Breast epithelium (tissue), 4 donors: ENCODE results near the gene SYCP2L. TPM values are rescaled to one million over a fixed set of nuclear protein-coding genes. Genes with fewer than 3 reads are reported as not detected.

Experiments
- DNase-seq, 2 donors: peaks; one replicate each; pipeline ENCODE4 v3.0.0-alpha.2; 2019; ENCODE audit warnings: low spot score in 2 of 2
- H3K27ac ChIP-seq, 2 donors: fragments of 200-600 bp; sonication (generic) in 1 of 2; one replicate each; pipeline ENCODE4 v1.5.1; 2016 to 2019; ENCODE audit warnings: mild to moderate bottlenecking in 1 of 2
- H3K27me3 ChIP-seq, 2 donors: fragments of 200-600 bp; sonication (generic) in 1 of 2; one replicate each; pipeline versions ENCODE4 v1.5.1 to v1.6.0; 2017 to 2019; ENCODE audit warnings: control low read depth in 1 of 2, mild to moderate bottlenecking in 1 of 2
- H3K36me3 ChIP-seq: fragments of 200-600 bp; one replicate; pipeline ENCODE4 v1.5.1; 2019
- H3K4me1 ChIP-seq, 2 donors: fragments of 200-600 bp; sonication (generic); one replicate each; pipeline ENCODE4 v1.5.1; 2016 to 2019; ENCODE audit warnings: control low read depth in 1 of 2
- H3K4me3 ChIP-seq, 3 donors: fragments of 200-600 bp; sonication (generic); 1 replicate in 2 of 3; 2 replicates in 1 of 3; pipeline ENCODE4 v1.5.1; 2016 to 2019; ENCODE audit warnings: mild to moderate bottlenecking in 3 of 3, moderate library complexity in 2 of 3
- H3K9me3 ChIP-seq, 2 donors: fragments of 200-600 bp; sonication (generic) in 1 of 2; one replicate each; pipeline ENCODE4 v1.5.1; 2016 to 2019; ENCODE audit warnings: control low read depth in 1 of 2
- POLR2A ChIP-seq: fragments of 450-650 bp; IDR thresholded peaks from one replicate; pipeline ENCODE4 v1.6.1; 2016; ENCODE audit warnings: antibody characterized with exemption, mild to moderate bottlenecking, moderate library complexity
- POLR2AphosphoS5 ChIP-seq, 3 donors: sonication (generic); formaldehyde crosslinking; IDR thresholded peaks; one replicate each; pipeline ENCODE4 v1.6.1; 2017; ENCODE audit warnings: antibody characterized with exemption in 3 of 3
- intact Hi-C: fragments of 100-400 bp; cut with DNase I; formaldehyde crosslinking; loops from one replicate; pipeline ENCODE4 v1.15.1; 2023; ENCODE audit warnings: low total_unique reads
- total RNA-seq, 3 donors: library from RNA; depleted of rRNA; stranded (reverse); fragments of >200 nt; gene quantifications; one replicate each; pipeline ENCODE4 v1.1.0, GENCODE V29; 2016
- TF ChIP-seq, protein P1 (sequence below), 3 donors: fragments of 450-650 bp; IDR thresholded peaks; one replicate each; pipeline ENCODE4 v1.5.1; 2016 to 2017; ENCODE audit warnings: antibody characterized with exemption in 3 of 3, mild to moderate bottlenecking in 3 of 3, moderate library complexity in 3 of 3

The SYCP2L gene
- total RNA-seq, 3 donors from 2014 or later = 1.8 to 2.2 (median 2.0) TPM

DNA sequence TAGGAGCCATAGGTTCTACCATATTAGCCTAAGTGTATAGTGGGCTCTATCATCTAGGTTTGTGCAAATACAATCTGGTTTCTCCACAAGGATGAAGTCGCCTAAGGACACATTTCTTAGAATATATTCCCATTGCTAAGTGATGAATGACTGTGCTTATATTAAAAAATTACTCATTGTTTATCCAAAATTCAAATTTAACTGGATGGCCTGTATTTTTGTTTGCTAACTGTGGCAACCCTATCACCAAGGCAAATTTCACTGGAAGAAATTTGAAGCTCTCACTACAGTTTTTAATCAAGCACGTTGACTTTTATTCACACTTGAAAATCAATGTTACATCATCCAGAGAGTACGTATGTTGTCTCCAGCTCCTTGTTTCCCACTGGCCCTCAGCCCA, 18.9 kb upstream of the SYCP2L start:
- DNase-seq = no peak
- no peaks in the 10 kb centered on the region for H3K27me3 ChIP-seq
- H3K9me3 ChIP-seq = no peaks in the 10 kb centered on the region
- H3K36me3 ChIP-seq = no peaks in the 10 kb centered on the region
- H3K4me3 ChIP-seq = no peak overlapping the region
- no peaks in the 10 kb centered on the region for H3K4me1 ChIP-seq
- H3K27ac ChIP-seq = no peak overlapping the region
- intact Hi-C loops = no loop called here
- TF ChIP-seq POLR2A (no peak), POLR2AphosphoS5 (IDR thresholded peaks at IDR 0.05) (no peak)
- TF ChIP-seq, protein P1, sequence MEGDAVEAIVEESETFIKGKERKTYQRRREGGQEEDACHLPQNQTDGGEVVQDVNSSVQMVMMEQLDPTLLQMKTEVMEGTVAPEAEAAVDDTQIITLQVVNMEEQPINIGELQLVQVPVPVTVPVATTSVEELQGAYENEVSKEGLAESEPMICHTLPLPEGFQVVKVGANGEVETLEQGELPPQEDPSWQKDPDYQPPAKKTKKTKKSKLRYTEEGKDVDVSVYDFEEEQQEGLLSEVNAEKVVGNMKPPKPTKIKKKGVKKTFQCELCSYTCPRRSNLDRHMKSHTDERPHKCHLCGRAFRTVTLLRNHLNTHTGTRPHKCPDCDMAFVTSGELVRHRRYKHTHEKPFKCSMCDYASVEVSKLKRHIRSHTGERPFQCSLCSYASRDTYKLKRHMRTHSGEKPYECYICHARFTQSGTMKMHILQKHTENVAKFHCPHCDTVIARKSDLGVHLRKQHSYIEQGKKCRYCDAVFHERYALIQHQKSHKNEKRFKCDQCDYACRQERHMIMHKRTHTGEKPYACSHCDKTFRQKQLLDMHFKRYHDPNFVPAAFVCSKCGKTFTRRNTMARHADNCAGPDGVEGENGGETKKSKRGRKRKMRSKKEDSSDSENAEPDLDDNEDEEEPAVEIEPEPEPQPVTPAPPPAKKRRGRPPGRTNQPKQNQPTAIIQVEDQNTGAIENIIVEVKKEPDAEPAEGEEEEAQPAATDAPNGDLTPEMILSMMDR (IDR thresholded peaks at IDR 0.05) = no peak

DNA sequence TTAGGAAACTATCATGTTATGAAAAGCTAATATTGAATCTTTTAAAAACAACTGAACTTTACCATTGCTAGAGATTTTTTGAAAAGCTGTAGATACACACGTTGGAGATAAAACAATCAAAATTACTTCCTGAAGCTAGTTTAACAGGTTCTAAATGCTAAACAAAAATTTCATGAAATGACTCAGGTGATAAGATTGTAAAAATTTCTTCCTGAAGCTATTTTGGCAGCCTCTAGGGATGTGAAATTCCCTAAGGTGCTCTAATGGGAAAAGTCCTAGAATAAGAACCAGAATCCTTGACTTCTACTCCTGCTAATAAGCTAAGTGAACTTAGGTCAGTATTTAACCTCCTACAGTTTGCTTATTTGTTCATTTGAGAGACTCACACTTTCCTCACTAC, 13.5 kb upstream of the SYCP2L start:
- Histone ChIP-seq H3K4me3 (no peak overlapping the region), H3K4me1 (no peaks in the 10 kb centered on the region), H3K36me3 (no peaks in the 10 kb centered on the region), H3K27ac (no peak overlapping the region), H3K27me3 (no peaks in the 10 kb centered on the region), H3K9me3 (no peaks in the 10 kb centered on the region)
- DNase-seq = no peak
- TF ChIP-seq POLR2A (no peak), POLR2AphosphoS5 (IDR thresholded peaks at IDR 0.05) (no peak)
- TF ChIP-seq, protein P1 (IDR thresholded peaks at IDR 0.05) = no peak
- intact Hi-C loops = no loop called here

DNA sequence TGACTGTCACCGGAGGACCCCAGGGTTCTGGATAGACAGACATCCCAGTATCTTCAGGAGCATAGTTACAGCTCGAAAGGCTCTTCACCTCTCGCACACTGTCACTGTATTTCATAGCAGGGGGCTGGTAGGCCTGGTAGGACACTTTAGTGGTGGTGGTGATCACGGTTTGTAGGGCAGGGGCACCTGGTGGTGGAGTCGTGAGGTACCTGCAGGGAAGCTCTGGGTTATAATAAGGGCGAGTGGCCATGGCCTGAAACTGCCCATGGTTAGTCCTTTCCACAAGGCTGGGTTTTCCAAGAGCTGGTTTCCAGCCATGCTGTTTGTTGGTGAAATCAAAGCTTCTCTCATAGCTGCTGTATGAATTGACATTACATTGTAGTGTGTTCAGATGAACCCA, 12.6 kb upstream of the SYCP2L start:
- Histone ChIP-seq H3K27me3 (no peaks in the 10 kb centered on the region), H3K27ac (no peak overlapping the region), H3K4me3 (no peak overlapping the region), H3K4me1 (no peaks in the 10 kb centered on the region), H3K36me3 (no peaks in the 10 kb centered on the region), H3K9me3 (no peaks in the 10 kb centered on the region)
- TF ChIP-seq POLR2A (no peak), POLR2AphosphoS5 (IDR thresholded peaks at IDR 0.05) (no peak)
- TF ChIP-seq, protein P1 (IDR thresholded peaks at IDR 0.05) = no peak
- intact Hi-C loops = no loop called here
- DNase-seq = no peak

DNA sequence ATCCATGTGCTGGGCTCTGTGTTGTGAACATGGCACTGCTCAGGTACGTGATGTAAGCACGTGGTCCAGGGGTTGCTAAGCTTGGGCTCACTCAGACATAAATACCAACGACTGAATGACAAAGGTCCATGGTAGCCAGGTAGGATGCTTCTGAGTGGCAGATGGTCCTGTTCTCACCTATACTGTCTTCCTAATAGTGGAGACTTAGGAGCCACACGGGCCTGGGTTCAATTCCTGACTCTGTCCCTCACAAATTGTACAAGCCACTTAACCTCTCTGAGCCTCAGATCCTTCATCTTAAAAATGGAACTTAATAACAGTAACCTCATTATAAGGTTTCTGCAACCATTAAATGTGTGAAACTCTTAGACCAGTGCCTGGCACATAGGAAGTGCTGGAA, 11.8 kb upstream of the SYCP2L start:
- Histone ChIP-seq H3K36me3 (no peaks in the 10 kb centered on the region), H3K4me1 (no peaks in the 10 kb centered on the region), H3K27me3 (no peaks in the 10 kb centered on the region), H3K27ac (no peak overlapping the region), H3K9me3 (no peaks in the 10 kb centered on the region), H3K4me3 (no peak overlapping the region)
- intact Hi-C loops = no loop called here
- TF ChIP-seq, protein P1 (IDR thresholded peaks at IDR 0.05) = no peak
- TF ChIP-seq POLR2AphosphoS5 (IDR thresholded peaks at IDR 0.05) (no peak), POLR2A (no peak)
- no peak for DNase-seq

DNA sequence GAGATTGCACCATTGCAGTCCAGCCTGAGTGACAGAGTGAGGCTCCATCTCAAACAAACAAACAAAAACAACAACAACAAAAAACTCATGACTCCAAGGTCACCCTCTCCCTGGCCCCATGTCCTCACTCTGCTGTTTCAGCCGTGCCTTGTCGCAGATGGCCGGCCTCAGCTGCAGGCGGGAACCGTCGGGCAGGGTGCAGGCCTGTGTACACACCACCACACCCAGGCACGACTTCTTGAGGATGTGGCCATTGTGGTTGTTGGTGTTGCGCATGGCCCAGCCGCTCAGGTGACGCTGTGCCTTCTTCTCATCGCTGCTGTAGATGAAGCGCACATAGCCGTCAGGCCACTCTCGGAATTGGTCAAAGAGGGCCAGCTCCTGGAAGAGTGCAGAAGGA, 9.8 kb upstream of the SYCP2L start:
- no peak for DNase-seq
- TF ChIP-seq, protein P1 (IDR thresholded peaks at IDR 0.05) = no peak
- no peak for TF ChIP-seq POLR2AphosphoS5 (IDR thresholded peaks at IDR 0.05)
- TF ChIP-seq POLR2A = no peak
- Histone ChIP-seq H3K4me1 (no peaks in the 10 kb centered on the region), H3K27ac (no peak overlapping the region), H3K27me3 (peaks cover 0 to 13% of the 10 kb centered on the region in 2 donors), H3K4me3 (no peak overlapping the region), H3K9me3 (no peaks in the 10 kb centered on the region), H3K36me3 (no peaks in the 10 kb centered on the region)
- intact Hi-C loops = no loop called here
